HG02798 (cell line): Measurements from ENCODE around the gene FRMD4B.

Experiments used
- ATAC-seq: cut with Tn5 transposase; IDR thresholded peaks from one replicate; pipeline ENCODE4 v1.9.1; 2021; ENCODE audit warnings: mild to moderate bottlenecking; ENCODE audit not compliant: unreplicated experiment, poor library complexity

The FRMD4B gene

DNA sequence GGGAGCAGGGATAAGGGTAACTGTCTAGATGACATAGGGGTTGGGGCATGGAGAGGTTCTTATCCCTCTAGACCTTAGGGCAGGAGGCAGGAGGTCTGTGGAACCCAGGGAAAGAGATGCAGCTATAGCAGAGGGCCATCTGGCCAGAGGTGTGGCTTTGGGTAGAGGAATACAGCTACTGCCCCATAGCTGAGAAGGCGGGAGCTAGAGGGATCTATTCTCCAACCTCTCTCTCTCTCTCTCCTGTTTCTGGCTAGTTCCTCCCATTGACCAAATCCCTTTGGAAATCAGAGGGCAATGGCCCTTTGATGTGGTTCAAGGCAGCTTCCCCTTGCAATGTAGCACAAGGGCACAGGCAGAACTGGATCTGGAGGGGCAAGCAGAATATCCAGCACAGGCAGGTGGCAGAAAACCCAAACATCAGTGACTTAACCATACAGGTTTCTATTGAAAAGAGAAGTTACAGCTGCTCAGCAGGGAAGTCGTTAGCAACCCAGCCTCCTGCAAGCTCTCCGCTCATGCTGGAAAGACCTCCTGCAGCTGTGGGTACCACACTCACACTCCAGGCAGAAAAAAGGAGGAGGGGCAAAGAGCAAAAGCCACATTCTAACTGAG, 241.2 kb downstream of the FRMD4B start:
- no peak for ATAC-seq

DNA sequence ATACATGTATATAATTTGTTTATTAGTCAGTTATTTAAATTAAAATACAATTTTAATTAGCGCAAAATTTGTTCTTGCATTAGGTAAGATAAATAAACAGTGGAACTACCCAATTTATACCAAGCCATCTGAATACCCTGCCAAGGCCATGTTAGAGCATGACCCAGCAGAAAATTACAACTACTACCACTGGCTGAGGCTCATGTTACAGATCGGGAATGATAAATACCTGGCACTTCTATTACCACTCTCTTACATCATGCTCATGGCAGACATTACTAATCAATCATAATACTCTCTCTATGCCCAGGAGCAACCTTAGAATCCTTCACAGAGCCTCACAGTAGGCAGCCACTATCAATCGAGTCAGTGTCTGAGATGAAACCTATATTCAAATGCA, 242.3 kb downstream of the FRMD4B start:
- ATAC-seq = no peak

DNA sequence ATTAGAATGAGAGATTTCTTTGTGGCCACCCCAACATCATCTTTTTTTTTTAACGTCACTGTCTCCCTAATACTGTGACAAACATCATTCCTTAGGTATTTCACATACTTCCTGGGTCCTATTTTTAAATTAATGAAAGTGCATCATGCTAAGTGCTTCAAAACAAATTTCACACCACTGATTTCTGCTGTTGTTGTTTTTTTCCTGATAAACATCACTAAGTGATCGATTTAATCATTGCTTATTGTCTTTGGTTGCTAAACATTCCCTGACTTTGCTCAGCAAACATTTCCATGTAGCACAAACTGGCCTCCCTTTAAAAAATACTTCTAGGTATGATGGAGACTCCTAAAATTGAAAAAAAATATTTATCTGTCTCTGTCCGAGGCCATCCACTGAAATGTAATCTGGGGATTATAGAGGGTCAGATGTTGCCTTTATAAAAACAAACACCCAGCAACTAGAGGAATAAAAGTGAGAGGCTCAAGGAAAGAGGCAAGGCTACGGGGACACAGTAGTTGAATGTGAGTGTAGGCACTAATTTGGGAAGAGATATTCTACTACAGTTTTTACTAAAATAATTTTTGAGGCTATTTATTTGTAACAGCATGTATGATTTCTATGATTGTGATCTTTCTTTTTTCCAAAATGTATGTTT, 243.0 kb downstream of the FRMD4B start:
- no peak for ATAC-seq

DNA sequence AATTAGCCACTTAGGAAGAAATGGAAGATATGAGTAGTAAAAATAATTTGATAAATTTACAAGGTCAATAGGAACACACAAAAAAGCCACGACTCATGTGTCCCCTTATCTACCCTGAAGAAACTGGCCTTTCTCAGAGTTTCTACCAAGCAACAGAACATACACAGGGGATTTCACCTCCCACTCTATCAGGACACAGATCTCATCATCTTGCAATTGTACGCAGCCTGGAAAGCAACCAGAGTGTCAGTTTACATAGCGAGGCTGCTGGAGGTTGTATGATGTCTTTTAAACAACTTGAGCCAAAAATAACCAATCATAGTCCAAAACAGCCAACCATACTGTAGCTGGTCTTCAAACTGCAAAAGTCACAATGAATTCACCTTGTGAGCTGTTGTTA, 243.8 kb downstream of the FRMD4B start:
- ATAC-seq = no peak

DNA sequence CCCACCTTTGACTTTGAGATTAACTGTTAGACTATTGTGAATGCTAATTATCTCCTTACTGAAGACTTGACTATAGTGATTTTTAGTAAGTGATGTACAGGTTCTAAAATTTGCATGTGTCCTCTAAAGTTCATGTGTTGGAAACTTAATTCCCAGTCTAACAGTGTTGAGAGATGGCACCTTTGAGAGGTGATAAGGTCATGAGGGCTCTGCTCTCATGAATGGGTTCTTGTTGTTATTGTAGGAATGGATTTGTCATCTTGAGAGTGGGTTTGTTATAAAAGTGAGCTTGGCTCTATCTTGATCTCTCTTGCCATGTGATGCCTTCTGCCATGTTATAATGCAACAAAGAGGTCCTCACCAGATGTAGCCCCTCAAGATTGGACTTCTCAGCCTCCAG, 244.6 kb downstream of the FRMD4B start:
- ATAC-seq = no peak

DNA sequence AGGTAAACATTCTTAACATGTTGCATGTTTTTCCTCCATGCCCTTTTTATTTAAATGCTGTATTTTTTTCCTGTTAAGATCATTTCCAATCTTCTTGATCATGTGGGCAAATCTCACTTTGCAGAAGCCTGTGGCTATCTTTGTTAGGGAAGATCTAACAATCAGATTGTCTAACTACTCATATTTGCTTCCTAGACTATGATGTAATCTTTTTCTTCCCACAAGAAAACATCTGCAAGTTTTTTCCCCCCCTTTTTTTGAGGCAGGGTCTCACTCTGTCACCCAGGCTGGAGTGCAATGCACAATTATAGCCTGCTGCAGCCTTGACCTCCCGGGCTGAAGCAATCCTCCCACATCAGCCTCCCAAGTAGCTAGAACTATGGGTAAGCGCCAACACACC, 248.5 kb downstream of the FRMD4B start:
- no peak for ATAC-seq

DNA sequence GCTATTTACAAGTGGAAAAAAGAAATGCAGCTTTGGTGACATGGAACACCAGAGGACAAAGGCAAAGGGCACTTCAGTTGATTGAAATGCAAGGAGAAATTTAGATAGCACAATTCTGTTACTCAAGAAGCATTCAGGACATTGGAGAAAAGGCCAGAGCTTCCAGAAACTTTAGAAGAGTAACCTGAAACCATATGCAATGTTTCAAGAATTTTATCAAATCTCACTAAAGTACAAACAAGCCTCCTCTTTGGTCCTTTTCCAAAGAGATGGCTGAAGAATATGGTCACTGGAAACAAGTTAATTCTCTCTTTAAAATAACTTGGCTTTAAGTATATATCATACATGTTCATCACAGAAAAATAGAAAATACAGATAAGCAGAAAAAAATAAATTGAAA, 248.9 kb downstream of the FRMD4B start:
- ATAC-seq = no peak

DNA sequence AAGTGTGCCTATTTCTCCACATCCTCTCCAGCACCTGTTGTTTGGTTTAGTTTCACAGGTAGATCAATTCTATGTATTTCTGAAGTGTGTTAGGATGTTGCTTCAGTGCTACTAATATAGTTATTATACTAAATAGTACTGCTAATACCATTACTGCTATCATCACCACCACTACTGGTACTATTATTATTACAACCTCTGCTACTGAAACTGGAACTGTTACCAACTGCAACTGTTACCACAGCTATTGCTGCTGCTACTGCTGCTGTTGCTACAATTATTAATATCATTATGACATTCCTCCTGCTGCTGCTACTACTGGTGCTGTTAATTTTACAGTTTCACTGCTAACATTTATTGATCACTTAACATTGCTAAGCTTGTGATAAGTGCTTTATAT, 255.2 kb downstream of the FRMD4B start:
- peak; percentile 98 for ATAC-seq

DNA sequence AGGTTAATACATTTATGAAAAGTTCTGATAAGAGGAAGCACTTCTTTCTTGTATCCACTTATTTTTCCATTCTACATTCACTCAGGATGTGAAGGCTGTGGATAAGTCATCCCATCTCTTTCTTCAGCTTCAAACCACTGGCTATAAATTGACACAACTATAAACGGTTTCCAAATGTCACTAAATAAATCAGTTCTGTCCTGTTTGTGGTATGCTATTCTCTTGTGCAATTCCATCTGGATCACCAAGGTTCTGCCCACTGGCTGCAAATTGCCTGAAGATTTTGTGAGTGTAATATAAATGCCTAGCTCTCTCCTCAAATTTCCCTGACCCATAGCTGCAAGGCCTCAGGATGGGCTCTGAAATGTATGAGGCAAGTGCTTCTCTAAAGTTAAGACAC, 256.4 kb downstream of the FRMD4B start:
- no peak for ATAC-seq

DNA sequence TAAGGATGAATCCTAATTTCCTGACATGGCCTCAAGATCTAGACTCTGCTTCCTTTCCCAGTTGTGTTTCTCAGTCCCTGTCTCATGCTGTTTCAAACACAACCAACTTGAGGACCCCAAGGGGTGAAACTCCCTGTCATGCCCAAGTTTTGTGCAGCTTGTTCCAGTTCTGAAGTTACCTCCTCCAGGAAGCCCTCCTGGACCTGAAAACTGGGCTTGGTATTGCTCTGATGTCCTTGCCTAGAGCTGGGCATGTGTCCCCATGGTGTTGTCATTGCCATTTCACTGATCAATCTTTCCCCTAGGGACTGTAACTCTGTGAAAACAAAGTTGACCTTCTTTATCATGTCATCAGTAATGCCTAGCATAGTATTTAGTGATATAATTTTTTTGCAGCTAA, 257.4 kb downstream of the FRMD4B start:
- ATAC-seq = no peak

DNA sequence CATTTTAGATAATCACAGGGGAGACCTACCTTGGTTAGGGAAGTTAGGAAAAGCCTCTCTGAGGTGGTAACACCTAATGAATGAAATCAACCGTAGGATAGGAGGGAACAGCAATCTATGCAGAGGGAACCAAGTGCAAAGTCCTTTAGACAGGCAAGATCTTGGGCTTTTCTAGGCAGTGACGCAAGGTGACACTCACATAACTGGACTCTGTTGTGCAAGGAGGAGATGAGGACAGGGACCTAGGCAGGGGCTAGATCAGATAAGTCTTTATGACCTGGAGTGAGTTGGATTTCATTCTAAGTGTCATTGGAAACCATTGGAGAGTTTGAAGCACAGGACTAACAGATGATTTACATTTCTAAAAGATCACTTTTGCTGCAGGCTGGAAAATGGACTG, 258.9 kb downstream of the FRMD4B start:
- no peak for ATAC-seq

DNA sequence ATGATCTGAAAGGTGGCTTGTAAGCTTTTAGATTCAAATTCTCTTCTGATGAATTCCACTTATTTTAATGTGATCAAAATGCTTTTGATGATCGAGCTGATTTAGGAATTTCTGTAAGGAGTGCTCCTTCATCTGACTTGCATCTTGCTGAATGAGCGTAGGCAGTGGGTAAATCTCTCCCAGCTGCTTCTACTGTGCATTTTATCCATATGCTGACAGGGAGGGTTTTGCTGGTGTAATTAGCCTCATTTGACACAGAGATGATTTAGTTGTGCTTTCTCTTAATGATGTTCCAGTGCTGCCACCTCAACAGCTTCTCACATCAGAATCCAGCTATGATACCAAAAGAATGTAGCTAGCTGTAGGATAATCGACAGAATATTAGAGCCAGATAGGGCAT, 259.7 kb downstream of the FRMD4B start:
- no peak for ATAC-seq

DNA sequence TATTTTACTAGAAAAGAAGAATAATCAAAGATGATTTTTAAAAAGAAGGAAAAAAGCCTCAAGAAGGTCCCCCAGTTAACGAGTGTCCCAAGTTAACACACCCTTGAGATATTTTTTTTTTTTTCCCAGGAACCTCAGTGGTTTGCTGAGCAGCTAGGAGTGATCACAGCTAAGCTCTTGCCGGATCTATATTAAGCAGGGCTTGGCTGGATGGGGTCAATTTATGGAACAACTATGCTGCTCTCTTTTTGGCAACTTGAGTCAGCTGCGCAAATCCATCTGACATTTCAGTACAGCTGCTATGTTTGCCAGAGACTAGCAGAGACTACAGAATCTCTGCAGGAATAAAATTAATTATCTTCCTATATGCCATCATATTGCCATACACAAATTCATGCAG, 263.5 kb downstream of the FRMD4B start, which contains the start of gene LMOD3:
Gene LMOD3 (minus strand): TSS at position 193 of the 400 bp plus-strand sequence. CDS start 209 bp downstream, outside the sequence.
- no peak for ATAC-seq

DNA sequence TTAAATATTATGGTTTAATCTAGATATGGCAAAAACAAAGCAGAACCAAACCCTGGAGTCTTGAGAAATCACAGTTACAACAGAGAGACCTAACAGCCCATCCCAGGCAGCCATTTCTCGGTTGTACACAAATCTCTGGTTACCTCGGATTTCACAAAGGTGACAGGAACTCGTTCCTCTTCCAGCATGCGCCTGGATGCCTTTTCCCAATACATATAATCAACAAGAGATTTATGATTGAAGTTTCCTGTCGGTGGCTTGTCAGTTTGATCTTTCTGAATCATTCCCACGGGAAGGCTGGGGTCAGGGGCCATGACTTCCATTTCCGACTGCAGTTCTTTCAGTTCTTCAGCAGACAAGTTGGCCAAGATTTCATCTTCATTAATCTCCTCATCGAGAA, 263.9 kb downstream of the FRMD4B start:
- ATAC-seq = no peak

DNA sequence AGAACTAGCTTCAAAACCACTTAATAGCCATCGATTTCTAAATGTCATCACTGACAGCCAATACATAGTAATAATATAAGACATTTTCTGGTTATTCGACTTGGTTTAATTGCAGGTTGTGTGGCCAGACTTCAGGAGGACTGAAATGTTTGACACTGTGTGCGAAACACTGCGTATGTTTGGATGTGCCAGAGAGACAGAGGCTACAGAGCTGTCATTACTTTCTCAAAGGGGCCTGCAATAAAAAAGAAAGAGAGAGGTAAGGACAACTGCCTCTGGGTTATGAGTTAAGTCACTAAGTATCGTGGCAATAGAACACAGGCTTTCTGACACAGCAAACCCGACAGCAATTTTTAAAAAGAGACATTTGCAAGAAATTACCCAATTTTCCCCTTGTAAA, 264.4 kb downstream of the FRMD4B start:
- no peak for ATAC-seq

DNA sequence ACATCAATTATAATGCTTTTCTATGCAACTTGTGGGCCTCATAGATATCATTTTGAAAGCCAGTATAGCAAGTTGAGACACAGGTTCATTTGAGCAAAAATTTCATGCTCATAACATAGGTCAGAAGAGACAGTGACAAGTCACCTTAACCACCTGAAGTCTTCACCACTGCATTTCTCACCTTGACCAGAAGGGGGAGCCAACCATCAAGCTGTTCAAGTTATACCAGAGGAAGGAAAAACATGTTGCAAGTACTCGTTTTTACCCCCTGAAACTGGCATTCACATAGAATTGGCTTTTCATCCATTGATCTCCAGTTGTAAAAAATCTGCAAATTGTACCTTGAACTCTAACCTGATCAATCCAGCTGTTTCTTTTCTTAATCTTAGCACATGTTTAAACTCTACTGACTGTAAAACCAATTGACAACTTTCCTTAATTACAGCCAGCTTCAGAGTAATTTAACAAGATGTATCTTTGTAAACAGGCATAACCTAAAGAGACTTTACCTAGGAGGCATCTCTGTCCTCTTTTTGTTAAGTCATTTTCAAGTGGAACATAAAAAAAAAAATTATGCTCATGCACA, 264.9 kb downstream of the FRMD4B start:
- peak; percentile 89 for ATAC-seq
